ENCODE data around the gene CDH4.
"Not testable (repeated sequence)": the region's sequence is repeated elsewhere in the genome, so short reads cannot be mapped to it uniquely, and the experiment has no call there.

The CDH4 gene

DNA sequence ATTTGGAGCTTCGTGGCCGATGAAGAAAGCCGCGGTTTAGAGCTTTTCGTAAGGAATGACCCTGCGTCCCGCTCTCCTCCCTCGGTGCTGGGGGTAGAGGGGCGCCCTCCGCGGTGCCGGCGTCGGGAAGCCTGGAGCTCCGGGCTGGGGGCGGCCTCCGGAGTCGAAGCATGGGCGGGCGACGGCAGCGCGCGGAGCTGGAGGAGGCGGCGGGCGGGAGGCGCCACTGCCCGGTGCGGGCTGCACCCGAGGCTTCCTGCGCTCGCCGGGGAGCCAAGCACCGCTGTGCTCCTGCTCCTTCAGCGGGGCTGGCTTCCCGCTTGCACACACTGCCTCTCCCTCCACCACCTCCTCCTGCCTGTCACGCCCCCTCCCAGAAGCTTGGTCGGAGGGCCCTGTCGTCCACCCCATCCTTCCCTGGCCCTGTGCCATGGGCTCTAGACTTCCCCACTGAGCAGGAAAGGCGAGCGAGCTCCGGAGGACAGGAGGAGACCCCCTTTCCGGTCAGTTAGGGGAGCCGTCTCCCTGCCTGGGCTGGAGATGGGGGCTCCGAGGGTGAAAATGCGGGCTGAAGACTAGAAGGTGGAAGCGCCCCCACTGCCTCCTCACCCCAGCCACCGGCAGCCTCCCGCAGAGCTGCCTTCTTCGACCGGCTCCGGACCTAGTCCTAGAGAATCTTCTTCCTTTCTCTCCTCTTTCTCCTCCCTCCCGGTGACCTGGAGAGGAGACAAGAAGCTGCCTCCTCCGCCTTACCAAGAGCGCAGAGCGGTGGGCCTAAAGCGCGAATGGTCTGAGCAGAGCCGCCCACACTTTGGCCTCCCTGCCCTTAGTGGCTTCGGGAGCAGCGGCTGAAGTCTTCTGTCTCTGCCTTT, 1.8 kb downstream of the CDH4 start:
- DNase-seq = no peak

DNA sequence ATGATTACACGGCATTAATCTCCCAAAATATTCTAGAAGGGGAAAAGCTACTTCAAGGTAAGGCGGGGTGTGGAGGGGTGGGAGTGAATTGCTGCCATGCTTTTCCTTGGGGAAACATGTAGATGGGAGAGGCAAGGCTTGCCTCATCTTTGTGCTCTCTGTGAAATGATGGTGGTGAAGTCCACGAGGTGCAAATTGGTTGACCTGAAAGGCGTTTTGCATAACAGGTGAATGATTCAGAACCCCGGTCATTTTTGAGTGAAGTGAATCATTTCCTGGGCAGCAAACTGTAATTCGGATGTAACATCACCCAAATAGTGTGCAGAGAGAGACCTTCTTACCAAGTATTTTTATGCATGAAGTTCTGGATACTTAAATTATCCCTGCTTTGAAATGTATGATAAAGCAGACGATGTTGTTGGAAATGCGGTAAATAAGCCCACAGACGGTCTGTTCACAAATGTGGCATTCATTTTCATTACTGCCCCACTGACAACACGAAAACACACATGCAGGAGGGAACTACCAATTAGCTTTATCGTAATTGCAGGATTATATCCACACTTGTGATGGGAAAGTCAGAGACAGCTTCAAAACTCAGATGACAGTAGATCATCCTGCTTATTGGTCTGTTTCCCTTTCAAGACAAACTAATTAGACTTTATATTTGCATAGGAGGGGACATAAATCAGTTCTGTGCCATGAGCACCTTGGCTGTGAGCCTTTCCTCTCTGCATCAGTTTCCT, 3.0 kb downstream of the CDH4 start:
- no peak for DNase-seq

DNA sequence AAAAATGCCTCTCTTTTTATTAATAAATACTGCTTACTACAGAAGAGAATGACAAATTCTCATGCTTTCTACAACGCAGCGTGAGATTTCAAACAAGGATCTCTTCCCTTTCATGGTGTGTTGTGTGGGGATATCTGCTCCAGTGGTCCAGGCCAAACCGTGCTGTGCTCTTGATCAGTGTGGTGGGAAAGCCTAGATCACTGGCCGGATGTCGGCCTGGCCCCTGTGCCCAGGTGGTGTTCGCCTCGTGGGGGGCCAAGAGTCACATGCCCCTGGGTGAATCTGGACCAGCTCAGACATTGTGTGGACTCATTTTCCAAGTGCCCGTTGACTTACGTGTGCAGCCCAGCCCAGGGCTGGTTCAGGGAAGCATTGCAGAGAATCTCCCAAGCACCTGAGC, 4.3 kb downstream of the CDH4 start:
- DNase-seq = no peak

DNA sequence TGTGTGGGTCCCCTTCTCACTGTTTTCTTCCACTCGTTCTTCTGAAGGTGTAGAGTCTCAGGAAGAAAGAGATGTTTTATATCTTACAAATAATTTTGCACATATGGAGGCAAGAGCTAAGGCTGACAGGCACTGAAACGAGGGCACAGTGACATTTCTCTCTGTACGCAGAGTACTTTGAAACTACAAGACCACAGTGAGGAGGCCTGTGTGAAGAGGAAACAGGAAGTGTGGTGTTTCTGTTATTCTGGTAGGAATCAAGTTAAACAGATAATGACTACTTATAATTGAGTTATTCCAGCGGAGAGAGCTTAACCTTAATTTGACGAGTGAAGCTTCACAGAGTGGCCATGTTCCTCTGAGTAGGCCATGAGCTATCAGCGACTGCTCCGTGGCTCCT, 4.8 kb downstream of the CDH4 start:
- DNase-seq = no peak

DNA sequence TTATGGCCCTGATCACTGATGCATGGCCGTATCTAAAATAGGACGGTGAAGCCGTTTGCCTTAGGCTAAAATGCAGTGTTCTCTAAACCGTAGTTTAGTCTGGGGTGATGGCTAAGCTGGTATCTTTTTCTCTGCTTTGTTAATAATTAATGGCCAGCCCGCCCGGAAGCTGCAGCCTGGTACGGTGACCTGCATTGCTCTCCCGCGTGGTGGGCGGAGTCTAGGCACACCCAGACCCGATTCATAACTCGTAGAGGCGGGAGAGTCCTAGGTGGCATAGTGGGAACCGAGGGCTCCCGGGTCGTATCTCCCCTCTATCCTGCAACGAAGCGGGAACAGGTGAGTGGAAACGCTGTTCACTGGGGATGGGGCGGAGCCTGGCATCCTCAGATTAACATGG, 5.5 kb downstream of the CDH4 start:
- DNase-seq = no peak

DNA sequence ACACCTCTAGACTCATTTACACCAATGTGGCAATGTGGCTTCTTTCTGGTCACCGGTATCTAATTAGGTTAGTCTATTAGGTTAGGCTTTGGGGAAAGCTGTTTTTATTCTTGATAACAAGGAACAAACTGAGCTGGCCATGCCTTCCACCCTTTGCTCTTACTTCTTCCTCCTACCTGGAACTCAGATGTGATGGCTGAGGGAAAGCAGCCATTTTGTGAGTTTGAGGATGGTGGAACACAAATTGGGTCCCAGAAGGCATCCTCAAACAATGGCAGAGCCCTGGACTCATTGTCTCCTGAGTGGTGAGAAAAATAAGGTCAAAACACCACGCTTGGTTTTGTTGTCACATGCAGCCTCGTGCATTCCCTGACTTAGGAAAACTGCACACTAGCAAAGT, 7.7 kb downstream of the CDH4 start:
- DNase-seq = no peak

DNA sequence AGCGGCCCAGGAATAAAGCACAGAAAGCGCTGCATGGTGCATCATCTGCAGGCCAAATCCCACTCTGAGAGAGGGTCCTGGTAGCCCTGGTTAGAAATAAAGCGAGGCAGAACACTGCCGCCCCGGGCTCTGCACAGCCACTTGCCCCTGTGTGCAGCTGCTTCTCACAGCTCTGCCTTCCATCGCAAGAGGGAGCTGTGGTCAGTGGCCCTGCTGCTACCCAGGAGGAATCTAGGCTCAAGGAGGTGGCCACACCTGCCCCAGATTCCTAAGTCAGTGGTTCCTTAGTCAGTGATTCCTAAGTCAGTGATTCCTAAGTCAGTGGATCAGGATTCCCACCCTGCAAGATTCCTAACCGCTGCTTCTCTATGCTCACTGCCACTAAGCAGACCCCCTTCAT, 8.8 kb downstream of the CDH4 start:
- no peak for DNase-seq

DNA sequence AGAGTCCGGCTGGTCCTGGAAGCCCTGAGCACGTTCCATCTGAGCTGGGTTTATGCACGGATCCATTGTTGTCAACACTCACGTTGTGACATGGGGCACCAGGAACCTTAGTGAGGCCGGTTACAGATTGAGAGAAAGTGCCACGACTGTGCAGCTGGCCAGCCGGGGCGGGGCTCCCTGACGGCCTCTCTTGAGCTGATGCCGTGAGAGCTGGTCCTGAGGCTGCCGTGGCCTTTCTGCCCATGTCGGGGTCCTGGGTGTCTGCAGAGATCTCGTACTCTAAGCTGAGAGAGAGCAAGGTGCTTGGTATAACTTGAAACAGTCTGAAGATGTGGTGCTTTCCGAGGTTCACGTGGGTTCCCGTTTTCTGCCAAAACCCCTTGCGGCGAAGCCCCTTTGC, 10.0 kb downstream of the CDH4 start:
- DNase-seq = no peak

DNA sequence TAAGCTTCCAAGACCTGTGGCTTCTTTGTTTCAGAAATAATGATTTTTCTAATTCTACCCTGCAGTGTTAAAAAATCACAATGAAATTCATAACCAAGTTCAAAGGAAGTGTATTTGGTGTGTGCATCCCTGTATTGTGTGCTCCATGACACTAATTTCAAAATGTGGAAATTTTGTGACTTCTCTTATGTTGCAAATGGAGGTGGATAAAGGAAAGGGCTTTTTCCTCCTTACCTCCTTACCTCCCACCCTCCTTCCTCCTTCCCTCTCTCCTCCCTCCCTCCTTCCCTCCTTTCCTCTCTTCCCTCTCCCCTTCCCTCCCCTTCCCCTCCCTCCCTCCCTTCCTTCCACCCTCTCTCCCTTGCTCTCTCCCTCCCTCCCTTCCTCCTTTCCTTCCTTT, 10.5 kb downstream of the CDH4 start:
- DNase-seq = no peak

DNA sequence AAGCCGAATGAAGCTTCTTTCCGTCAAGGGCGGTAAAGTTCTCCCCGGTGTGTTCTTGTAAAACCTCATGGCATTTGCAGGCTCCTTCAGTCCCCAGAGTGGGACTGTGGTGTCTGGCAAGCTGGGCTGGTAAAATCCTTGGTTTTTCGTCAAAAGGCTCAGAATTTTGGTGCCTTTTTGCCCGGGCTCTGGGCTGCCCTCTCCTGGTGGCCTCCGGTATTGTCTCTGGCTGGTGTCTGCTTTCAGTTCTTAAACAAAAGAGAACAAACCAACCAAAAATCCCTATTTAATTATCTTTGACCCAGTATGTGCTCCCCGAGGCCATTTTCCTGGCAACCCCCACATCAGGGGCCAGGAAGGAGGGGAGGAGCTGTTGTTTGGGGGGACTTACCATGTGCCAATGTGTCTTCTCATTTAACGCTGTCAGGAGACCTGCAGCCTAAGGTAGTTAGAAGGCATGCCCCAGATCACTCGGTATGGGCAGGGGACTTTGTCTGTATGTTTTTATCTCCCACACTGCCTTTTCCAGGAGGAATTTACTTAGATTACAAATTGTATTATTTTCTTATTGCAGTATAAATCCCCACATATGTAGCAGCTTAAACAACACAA, 11.1 kb downstream of the CDH4 start:
- DNase-seq = no peak

DNA sequence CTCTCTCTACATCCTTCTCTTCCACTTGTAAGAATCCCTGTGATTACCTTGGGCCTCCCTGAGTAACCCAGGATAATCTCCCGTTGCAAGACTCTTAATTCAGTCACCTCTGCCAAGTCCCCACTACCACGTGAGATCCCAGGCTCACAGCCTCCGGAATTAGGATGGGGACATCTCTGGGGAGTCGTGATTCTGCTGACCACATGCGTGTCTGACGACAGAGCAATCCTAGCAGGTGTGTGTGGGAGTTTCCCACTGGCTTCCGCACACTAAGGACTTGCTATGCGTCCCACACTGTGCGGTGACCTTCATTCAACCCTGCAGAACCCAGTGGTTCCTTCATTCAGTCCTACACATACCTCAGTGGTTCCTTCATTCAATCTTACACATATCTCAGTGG, 11.9 kb downstream of the CDH4 start:
- DNase-seq = no peak

DNA sequence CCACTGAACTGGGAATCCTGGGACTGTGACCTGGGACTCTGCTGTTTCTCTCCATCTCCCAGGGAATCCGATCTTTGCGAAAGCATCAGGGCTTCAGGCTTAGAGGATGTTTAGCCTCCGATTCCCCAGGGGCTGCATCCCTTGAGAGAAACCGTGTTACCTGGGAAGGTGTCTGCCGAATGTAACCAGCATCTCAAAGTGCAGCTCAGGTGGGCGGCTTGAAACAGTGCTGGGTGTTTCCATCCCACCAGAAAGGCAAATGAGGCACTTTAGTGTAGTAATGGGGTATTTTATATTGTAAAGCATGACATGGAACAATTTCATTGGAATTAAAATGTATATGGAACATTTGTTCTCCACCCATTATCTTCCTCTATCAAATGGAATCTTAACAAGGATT, 15.2 kb downstream of the CDH4 start:
- no peak for DNase-seq

DNA sequence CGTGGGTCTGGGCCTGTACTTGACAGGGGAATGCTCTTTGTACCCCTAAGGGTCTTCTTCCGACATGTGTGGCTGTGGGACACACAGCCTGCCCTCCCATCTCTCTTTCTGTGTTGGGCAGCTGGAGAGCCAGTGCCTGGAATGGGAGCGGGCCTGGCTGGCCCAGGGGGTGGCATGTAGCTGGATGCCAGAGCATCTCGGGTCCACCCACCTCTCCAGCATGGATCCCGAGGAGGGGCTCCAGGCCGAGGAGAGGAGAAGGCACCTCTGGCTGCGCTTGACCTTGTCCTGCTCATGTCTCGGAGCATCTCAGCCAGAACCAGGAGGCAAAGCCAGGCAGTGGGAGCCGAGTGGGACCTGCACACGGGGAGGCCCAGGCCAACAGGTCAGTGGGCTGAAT, 16.0 kb downstream of the CDH4 start:
- DNase-seq = no peak

DNA sequence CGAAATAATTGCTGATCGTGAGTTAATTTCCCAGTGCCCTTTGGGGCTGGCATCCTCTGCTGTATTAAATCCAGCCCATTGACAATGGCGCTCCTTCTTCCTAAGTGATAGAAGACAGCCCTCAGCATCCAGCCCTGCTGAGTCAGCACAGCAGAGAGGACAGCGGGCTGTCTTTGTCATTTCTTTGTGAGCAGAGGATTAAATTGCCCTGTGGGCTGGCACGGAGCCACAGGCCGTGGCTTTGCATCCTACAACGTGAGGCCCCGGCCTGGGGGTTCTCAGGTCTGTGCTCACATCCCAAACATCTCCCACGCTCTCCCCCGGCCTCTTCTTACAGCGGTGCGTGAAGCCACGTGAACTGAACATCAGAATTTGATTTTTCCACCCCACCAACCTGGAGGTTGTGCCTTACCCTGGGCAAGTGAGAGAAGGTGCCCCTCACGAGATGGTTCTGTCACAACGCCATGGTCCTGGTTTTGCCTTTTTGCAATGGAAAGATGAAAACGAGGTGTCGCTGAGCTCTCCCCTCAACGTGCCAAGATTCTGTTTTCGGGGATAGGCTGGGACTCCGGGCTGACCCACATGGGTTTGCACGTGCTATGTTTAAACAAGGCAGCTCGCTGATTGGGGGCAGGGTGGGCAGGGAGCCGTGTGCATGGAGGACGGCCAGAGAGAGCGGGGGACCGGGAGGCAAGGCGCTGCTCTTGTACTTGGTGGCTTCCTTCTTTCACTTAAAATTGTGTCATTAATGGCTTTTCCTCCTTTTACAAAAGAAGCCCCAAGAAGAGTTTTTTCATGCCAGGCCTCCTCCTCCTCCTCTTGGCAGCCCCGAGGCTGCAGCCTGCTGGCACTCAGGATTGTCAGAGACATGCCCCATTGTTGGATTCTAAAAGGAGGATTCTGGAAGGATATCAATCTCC, 19.5 kb downstream of the CDH4 start:
- DNase-seq = no peak

DNA sequence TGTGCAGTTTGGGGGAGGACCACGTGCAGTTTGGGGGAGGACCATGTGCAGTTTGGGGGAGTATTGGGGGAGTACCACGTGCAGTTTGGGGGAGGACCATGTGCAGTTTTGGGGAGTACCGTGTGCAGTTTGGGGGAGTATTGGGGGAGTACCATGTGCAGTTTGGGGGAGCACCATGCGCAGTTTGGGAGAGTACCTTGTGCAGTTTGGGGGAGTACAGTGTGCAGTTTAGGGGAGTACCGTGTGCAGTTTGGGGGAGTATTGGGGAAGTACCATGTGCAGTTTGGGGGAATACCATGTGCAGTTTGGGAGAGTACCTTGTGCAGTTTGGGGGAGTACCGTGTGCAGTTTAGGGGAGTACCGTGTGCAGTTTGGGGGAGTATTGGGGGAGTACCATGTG, 21.0 kb downstream of the CDH4 start:
- not testable (repeated sequence) for DNase-seq

DNA sequence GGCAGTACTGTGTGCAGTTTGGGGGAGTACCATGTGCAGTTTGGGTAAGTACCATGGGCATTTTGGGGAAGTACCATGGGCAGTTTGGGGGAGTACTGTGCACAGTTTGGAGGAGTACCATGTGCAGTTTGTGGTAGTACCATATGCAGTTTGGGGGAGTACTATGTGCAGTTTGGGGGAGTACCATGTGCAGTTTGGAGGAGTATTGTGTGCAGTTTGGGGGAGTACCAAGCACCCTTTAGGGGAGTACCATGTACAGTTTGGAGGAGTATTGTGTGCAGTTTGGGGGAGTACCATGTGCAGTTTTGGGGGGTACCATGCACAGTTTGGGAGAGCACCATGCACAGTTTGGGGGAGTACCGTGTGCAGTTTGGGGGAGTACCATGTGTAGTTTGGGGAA, 21.6 kb downstream of the CDH4 start:
- DNase-seq = not testable (repeated sequence)

DNA sequence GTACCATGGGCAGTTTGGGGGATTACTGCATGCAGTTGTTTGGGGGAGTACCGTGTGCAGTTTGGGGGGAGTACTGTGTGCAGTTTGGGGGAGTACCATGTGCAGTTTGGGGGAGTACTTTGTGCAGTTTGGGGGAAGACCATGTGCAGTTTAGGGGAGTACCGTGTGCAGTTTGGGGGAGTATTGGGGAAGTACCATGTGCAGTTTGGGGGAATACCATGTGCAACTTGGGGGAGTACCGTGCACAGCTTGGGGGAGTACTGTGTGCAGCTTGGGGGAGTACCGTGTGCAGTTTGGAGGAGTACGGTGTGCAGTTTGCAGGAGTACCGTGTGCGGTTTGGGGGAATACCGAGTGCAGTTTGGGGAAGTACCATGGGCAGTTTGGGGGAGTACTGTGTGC, 22.3 kb downstream of the CDH4 start:
- no peak for DNase-seq

DNA sequence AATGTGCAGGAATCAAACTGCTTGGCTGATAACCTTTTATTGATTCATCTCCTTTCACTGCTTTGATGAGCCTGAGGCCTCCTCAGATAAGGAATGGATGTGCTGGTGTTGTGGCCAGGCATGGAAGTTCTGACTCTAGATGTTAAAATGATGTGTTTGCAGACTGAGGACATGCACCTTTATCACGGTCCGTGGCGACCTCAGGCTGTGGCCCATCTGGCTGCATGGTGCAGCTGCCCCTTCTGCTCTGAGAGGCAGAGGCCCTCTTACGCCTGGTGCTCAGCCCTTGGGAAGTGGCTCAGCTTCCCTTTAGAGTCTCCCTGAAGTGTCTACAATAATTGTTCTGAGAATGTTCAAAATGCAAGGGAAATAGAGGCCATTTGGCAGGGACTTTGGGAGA, 26.2 kb downstream of the CDH4 start:
- DNase-seq = no peak

DNA sequence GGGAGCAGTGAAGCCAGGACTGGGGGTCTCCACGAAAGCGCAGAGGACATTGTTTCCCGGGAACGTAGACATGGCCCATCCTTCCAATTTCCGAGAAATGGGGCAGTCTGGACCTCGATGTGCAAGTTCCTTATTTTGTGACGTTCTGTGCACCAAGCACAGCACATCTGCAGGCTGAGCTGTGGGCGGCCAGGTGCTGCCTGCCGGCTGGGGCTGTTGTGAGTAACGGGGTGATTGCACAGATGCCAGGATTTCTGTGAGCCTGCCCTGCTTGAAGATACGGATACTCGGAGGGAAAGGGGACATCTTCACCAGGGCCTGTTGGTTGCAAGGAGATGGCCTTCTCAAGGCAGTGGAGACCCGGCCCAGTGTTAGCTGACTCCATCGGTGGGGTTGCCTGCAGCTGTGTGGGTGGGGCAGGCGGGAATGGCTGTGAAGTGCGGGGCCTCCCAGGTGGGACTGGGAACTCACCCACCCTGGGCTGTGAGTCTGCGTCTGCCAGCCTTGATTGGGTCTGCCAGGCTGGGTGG, 27.6 kb downstream of the CDH4 start:
- no peak for DNase-seq

DNA sequence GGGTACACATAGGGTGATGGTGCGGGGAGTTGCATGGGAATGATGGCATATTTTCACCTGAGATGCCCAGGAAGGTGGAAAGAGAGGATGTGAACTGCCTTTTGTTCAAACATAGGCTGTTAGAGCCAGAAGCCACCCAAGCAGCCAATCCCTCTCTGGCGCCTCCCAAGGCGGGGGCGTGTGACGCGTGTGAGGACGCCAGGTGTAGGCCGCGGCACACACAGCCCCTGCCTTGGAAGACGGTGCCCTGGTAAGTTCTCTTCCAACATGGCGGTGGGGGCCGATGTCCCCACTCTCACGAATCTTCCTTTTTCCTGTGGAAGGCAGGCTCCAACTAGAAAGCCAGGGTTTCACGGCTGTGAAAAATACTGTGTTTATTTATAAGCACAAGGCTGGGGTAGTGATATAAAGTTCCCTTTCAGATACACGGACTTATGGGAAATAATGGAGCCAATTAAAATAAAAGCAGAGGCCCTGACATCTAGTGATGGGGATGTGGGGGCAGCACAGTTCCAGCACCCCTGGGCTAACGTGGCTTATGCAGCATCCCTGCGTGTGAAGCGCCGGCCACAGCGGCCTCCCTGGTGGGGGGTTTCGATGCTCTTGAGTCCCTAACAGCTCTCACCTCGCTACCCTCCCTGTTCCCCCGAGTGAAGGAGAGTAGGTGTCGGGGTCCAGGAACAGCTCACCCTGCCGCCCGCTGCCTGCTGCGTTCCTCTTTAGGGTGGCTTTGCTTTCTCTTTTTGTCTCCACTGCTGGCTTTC, 28.3 kb downstream of the CDH4 start:
- no peak for DNase-seq

DNA sequence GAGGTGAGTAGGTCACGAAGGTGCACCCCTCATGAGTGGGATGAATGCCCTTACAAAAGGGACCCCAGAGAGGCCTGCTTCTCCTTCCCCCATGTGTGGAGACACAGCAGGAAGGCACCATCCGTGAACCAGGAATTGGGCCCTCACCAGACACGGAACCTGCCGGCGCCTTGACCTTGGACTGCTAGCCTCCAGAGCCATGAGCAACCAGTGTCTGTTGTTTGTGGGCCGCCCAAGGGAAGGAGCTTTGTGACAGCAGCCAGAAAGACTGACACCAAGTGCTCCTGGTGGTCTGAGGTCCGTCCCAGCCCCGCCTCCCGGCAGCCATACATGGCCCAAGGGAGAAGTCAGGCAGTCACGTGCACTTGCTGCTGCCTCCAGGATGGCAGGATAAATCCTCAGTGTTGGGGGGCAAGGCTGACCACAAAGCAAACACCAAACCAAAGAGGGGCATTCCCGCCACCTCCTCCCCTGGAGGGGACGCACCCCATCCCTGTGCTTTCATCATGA, 29.3 kb downstream of the CDH4 start:
- no peak for DNase-seq

DNA sequence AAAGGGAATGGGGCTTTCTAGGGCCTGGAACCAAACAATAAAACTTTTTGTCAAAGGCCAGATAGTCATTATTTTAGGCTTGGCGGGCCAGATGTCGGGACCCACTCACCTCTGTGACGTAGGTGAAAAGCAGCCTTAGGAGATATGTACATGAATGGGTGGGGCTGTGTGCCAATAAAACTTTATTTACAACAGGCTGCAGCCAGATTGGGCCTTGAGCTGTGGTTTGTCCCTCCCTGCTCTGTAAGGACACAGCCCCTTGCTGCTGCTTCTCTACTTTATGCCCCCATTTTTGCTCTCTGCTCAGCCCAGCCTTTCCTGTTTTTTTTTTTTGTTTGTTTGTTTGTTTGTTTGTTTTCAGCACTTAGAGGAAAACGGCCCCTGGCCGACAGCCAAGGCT, 32.7 kb downstream of the CDH4 start:
- no peak for DNase-seq
